Keratinocyte (primary cell): Measurements from ENCODE around the gene SCAPER. TPM values are rescaled to one million over a fixed set of nuclear protein-coding genes. Genes with fewer than 3 reads are reported as not detected.

ENCODE experiments used
- DNase-seq: peaks from one replicate; pipeline ENCODE4 v3.0.0-alpha.2; 2011; ENCODE audit warnings: low read depth, missing footprints, low spot score
- FAIRE-seq: peaks from 2 replicates; lab custom pipeline; 2011; peaks lifted over from hg19 to GRCh38; lab: Jason Lieb, UNC
- H2AFZ ChIP-seq: 2 replicates; pipeline ENCODE4 v1.6.0; 2012; ENCODE audit warnings: low read length, control low read depth, inconsistent platforms; ENCODE audit not compliant: control insufficient read depth
- H3K27ac ChIP-seq: 2 replicates; pipeline ENCODE4 v1.5.1; 2011; ENCODE audit warnings: low read length; ENCODE audit not compliant: control insufficient read depth, insufficient read depth
- H3K27me3 ChIP-seq: 3 replicates; pipeline ENCODE4 v1.6.0; 2011; ENCODE audit warnings: low read length; ENCODE audit not compliant: control insufficient read depth, insufficient read depth; ENCODE audit errors: extremely low read depth
- H3K36me3 ChIP-seq, 2 experiments: 2 replicates in 1 of 2; 3 replicates in 1 of 2; pipeline ENCODE4 v1.5.1; 2011; ENCODE audit warnings: low read length in 2 of 2, mild to moderate bottlenecking in 1 of 2; ENCODE audit not compliant: control insufficient read depth in 2 of 2, insufficient read depth in 2 of 2; ENCODE audit errors: extremely low read depth in 1 of 2
- H3K4me1 ChIP-seq: 3 replicates; pipeline ENCODE4 v1.5.1; 2011; ENCODE audit warnings: low read length; ENCODE audit not compliant: control insufficient read depth, insufficient read depth; ENCODE audit errors: extremely low read depth
- H3K4me2 ChIP-seq: 3 replicates; pipeline ENCODE4 v1.6.0; 2011; ENCODE audit warnings: low read depth, low read length; ENCODE audit not compliant: control insufficient read depth, insufficient read depth; ENCODE audit errors: extremely low read depth
- H3K4me3 ChIP-seq, 3 experiments: fragments of 200-600 bp in 1 of 3; sonication (generic) in 1 of 3; 2 replicates in 2 of 3; 3 replicates in 1 of 3; pipeline ENCODE4 v1.5.1; 2011 to 2016; ENCODE audit warnings: low read length in 3 of 3, mild to moderate bottlenecking in 3 of 3, control low read depth in 2 of 3, inconsistent platforms in 1 of 3, low read depth in 1 of 3, mixed read lengths in 1 of 3, mixed run types in 1 of 3, moderate library complexity in 1 of 3; ENCODE audit not compliant: control insufficient read depth in 2 of 3, insufficient read depth in 2 of 3; ENCODE audit errors: extremely low read depth in 1 of 3
- H3K79me2 ChIP-seq: 2 replicates; pipeline ENCODE4 v1.6.0; 2012; ENCODE audit warnings: low read length; ENCODE audit not compliant: control insufficient read depth, insufficient read depth
- H3K9ac ChIP-seq: 3 replicates; pipeline ENCODE4 v1.6.0; 2011; ENCODE audit warnings: low read length; ENCODE audit not compliant: control insufficient read depth, insufficient read depth; ENCODE audit errors: extremely low read depth
- H3K9me1 ChIP-seq: 3 replicates; pipeline ENCODE4 v1.6.0; 2011; ENCODE audit warnings: low read length; ENCODE audit not compliant: control insufficient read depth, insufficient read depth; ENCODE audit errors: extremely low read depth
- H3K9me3 ChIP-seq: 2 replicates; pipeline ENCODE4 v1.5.1; 2012; ENCODE audit warnings: low read depth, low read length; ENCODE audit not compliant: control insufficient read depth
- H4K20me1 ChIP-seq: 3 replicates; pipeline ENCODE4 v1.6.0; 2011; ENCODE audit warnings: low read length; ENCODE audit not compliant: control insufficient read depth, insufficient read depth; ENCODE audit errors: extremely low read depth
- EZH2 ChIP-seq: IDR thresholded peaks from one replicate; pipeline ENCODE4 v1.6.1; 2012; ENCODE audit warnings: inconsistent platforms, mild to moderate bottlenecking, low read length, moderate library complexity
- dilution Hi-C: fragments of 300-500 bp; cut with MboI; formaldehyde crosslinking; loops from one replicate; pipeline ENCODE4 v1.7.0; 2020; ENCODE audit warnings: low sequenced_read_pairs; ENCODE audit not compliant: extremely low pct_ligation_motif_present
- polyA plus RNA-seq, 5 experiments: library from polyadenylated mRNA; depleted of rRNA in 3 of 5; stranded (reverse) in 3 of 5; stranded (forward) in 1 of 5; unstranded in 1 of 5; fragments of >200 nt; gene quantifications; 1 replicate in 1 of 5; 2 replicates in 3 of 5; 3 replicates in 1 of 5; pipeline versions ENCODE4 v1.2.1 to v1.2.3, GENCODE V29; 2011 to 2012; ENCODE audit warnings: missing spikeins in 2 of 5, low read depth in 1 of 5, low replicate concordance in 1 of 5
- TF ChIP-seq, protein P1 (sequence below), 3 experiments: IDR thresholded peaks in 1 of 3; conservative IDR thresholded peaks in 1 of 3; optimal IDR thresholded peaks in 1 of 3; 2 replicates in 2 of 3; 3 replicates in 1 of 3; pipeline versions ENCODE3 to v1.5.1; 2011; ENCODE audit warnings: low read length in 3 of 3, mild to moderate bottlenecking in 3 of 3, moderate library complexity in 2 of 3, control low read depth in 1 of 3, inconsistent platforms in 1 of 3; ENCODE audit not compliant: insufficient read depth in 2 of 3; ENCODE audit errors: extremely low read depth in 1 of 3

SCAPER gene
- polyA plus RNA-seq, 1 donor (not counting 4 experiments of a cell fraction or from before 2014, with no cell fraction given): 5.2 TPM

GRCh38 chr15:76333720-76334437, 571.3 kb downstream of the SCAPER start:
- DNase-seq: no peak
- Histone ChIP-seq H3K79me2 (no peaks in the 10 kb centered on the region), H4K20me1 (no peaks in the 10 kb centered on the region), H3K27ac (no peak overlapping the region), H3K27me3 (peaks cover 50% of the 10 kb centered on the region), H2AFZ (no peak overlapping the region), H3K4me3 (no peak overlapping the region), H3K9ac (no peak overlapping the region), H3K36me3 (no peaks in the 10 kb centered on the region), H3K4me1 (peaks cover 8% of the 10 kb centered on the region), H3K9me1 (no peaks in the 10 kb centered on the region), H3K9me3 (peaks cover 4% of the 10 kb centered on the region), H3K4me2 (no peak overlapping the region)
- TF ChIP-seq EZH2: no peak
- TF ChIP-seq, protein P1, sequence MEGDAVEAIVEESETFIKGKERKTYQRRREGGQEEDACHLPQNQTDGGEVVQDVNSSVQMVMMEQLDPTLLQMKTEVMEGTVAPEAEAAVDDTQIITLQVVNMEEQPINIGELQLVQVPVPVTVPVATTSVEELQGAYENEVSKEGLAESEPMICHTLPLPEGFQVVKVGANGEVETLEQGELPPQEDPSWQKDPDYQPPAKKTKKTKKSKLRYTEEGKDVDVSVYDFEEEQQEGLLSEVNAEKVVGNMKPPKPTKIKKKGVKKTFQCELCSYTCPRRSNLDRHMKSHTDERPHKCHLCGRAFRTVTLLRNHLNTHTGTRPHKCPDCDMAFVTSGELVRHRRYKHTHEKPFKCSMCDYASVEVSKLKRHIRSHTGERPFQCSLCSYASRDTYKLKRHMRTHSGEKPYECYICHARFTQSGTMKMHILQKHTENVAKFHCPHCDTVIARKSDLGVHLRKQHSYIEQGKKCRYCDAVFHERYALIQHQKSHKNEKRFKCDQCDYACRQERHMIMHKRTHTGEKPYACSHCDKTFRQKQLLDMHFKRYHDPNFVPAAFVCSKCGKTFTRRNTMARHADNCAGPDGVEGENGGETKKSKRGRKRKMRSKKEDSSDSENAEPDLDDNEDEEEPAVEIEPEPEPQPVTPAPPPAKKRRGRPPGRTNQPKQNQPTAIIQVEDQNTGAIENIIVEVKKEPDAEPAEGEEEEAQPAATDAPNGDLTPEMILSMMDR (optimal IDR thresholded peaks at IDR 0.05 in 1 of 3, IDR thresholded peaks at IDR 0.05 in 1 of 3, conservative IDR thresholded peaks at IDR 0.05 in 1 of 3; ENCODE audit: extremely low read depth in 1 of 3, insufficient read depth in 2 of 3, low read length in 3 of 3): peak in 2 of 3 experiments; percentile 40 to 53
- dilution Hi-C loops: no loop called here
- FAIRE-seq: no peak

- H3K4me2 ChIP-seq: no peak overlapping the region
- no peak overlapping the region for H3K27ac ChIP-seq
- H2AFZ ChIP-seq: no peak overlapping the region
Measured at GRCh38 chr15:76333309-76333708, 571.8 kb downstream of the SCAPER start.

More at GRCh38 chr15:76333309-76333708, 571.8 kb downstream of the SCAPER start:
- Histone ChIP-seq H3K9me3 (peaks cover 2% of the 10 kb centered on the region), H3K4me3 (no peak overlapping the region), H4K20me1 (no peaks in the 10 kb centered on the region), H3K9me1 (no peaks in the 10 kb centered on the region), H3K4me1 (peaks cover 9% of the 10 kb centered on the region), H3K79me2 (no peaks in the 10 kb centered on the region), H3K36me3 (no peaks in the 10 kb centered on the region), H3K27me3 (peaks cover 44% of the 10 kb centered on the region), H3K9ac (no peak overlapping the region)
- dilution Hi-C loops: no loop called here
- TF ChIP-seq EZH2: no peak
- TF ChIP-seq, protein P1 (optimal IDR thresholded peaks at IDR 0.05 in 1 of 3, IDR thresholded peaks at IDR 0.05 in 1 of 3, conservative IDR thresholded peaks at IDR 0.05 in 1 of 3; ENCODE audit: extremely low read depth in 1 of 3, insufficient read depth in 2 of 3, low read length in 3 of 3): no peak
- no peak for DNase-seq
- no peak for FAIRE-seq
